Activated CD4-positive, alpha-beta T cell treated with anti-CD3 and anti-CD28 coated beads, Interleukin-2, amount 50 U/mL, for 4 hours (primary cell): Measurements from ENCODE around the gene TRABD2B.

Experiments
- DNase-seq, 2 experiments: peaks; one replicate each; pipeline ENCODE4 v3.0.0-alpha.2; 2020

The TRABD2B gene

GRCh38 chr1:47871799-47872353, 125.3 kb downstream of the TRABD2B start:
- no peak for DNase-seq

- DNase-seq = no peak
These were observed 126.1 kb downstream of the TRABD2B start for GRCh38 chr1:47870946-47871676.

- DNase-seq = no peak
These were observed 126.7 kb downstream of the TRABD2B start for GRCh38 chr1:47870480-47870879.

GRCh38 chr1:47868348-47868676, 128.9 kb downstream of the TRABD2B start:
- DNase-seq = no peak

- DNase-seq = no peak
These were observed 129.5 kb downstream of the TRABD2B start for GRCh38 chr1:47867438-47868347.

GRCh38 chr1:47866601-47867437, 130.4 kb downstream of the TRABD2B start:
- DNase-seq = no peak

- no peak for DNase-seq
These were observed 131.2 kb downstream of the TRABD2B start for GRCh38 chr1:47865881-47866535.

- no peak for DNase-seq
These were observed 138.0 kb downstream of the TRABD2B start for GRCh38 chr1:47859092-47859743.

- no peak for DNase-seq
These were observed 140.2 kb downstream of the TRABD2B start for GRCh38 chr1:47856996-47857395.

- DNase-seq = no peak
These were observed 142.0 kb downstream of the TRABD2B start for GRCh38 chr1:47855230-47855629.

- DNase-seq = no peak
These were observed 142.5 kb downstream of the TRABD2B start for GRCh38 chr1:47854552-47855144.

- no peak for DNase-seq
These were observed 143.3 kb downstream of the TRABD2B start for GRCh38 chr1:47853852-47854251.

GRCh38 chr1:47853059-47853458, 144.1 kb downstream of the TRABD2B start:
- no peak for DNase-seq

- no peak for DNase-seq
These were observed 145.0 kb downstream of the TRABD2B start for GRCh38 chr1:47852006-47852718.

- no peak for DNase-seq
These were observed 146.7 kb downstream of the TRABD2B start for GRCh38 chr1:47850451-47850850.

GRCh38 chr1:47849591-47850261, 147.5 kb downstream of the TRABD2B start:
- DNase-seq = no peak

- no peak for DNase-seq
These were observed 148.1 kb downstream of the TRABD2B start for GRCh38 chr1:47849005-47849521.

GRCh38 chr1:47847763-47848162, 149.4 kb downstream of the TRABD2B start:
- no peak for DNase-seq

- DNase-seq = no peak
These were observed 152.6 kb downstream of the TRABD2B start for GRCh38 chr1:47844558-47844955.
